Measurements from ENCODE around the gene FOXG1.

Gene FOXG1

GRCh38 chr14:28766469-28766955 lies at the start of gene FOXG1:
FOXG1 (plus strand) TSS chr14:28766787; CDS start chr14:28767280, 493 bp downstream.
- no peak within 1 kb of the TSS for H3K4me3 ChIP-seq (ENCODE audit: low read depth, low read length)
- no peak for TF ChIP-seq MYC (IDR thresholded peaks at IDR 0.05; ENCODE audit: low read depth, low read length)
- TF ChIP-seq, protein P1, sequence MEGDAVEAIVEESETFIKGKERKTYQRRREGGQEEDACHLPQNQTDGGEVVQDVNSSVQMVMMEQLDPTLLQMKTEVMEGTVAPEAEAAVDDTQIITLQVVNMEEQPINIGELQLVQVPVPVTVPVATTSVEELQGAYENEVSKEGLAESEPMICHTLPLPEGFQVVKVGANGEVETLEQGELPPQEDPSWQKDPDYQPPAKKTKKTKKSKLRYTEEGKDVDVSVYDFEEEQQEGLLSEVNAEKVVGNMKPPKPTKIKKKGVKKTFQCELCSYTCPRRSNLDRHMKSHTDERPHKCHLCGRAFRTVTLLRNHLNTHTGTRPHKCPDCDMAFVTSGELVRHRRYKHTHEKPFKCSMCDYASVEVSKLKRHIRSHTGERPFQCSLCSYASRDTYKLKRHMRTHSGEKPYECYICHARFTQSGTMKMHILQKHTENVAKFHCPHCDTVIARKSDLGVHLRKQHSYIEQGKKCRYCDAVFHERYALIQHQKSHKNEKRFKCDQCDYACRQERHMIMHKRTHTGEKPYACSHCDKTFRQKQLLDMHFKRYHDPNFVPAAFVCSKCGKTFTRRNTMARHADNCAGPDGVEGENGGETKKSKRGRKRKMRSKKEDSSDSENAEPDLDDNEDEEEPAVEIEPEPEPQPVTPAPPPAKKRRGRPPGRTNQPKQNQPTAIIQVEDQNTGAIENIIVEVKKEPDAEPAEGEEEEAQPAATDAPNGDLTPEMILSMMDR (IDR thresholded peaks at IDR 0.05; ENCODE audit: low read depth, low read length) = no peak
- TF ChIP-seq, protein P2, sequence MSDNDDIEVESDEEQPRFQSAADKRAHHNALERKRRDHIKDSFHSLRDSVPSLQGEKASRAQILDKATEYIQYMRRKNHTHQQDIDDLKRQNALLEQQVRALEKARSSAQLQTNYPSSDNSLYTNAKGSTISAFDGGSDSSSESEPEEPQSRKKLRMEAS (IDR thresholded peaks at IDR 0.05; ENCODE audit: low read depth, low read length) = no peak
- TF ChIP-seq POLR2A (IDR thresholded peaks at IDR 0.05; ENCODE audit: extremely low read depth, insufficient read length) = no peak
- no peak for DNase-seq (ENCODE audit: low read depth)

DNA sequence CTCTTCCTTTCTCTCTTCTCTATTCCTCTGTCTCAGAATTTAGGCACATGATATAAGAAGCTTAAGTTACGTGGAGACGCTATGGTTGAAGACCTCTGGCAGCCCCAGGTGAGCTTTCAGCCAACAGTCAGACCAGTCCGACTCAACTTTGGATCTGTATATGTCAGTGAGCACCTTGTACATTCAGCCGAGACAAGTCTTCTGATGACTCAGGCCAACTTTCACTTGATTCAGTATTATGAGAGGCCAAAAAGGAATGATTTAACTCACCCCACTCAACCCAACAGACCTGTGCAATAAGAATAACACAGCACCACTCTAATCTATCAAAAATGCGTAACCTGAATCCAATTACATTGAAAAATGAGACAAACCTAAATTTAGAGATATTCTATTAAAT lies 47.5 kb upstream of the FOXG1 start:
- TF ChIP-seq POLR2A (IDR thresholded peaks at IDR 0.05; ENCODE audit: extremely low read depth, insufficient read length) (no peak), MYC (IDR thresholded peaks at IDR 0.05; ENCODE audit: low read depth, low read length) (no peak)
- TF ChIP-seq, protein P2 (IDR thresholded peaks at IDR 0.05; ENCODE audit: low read depth, low read length) = no peak
- TF ChIP-seq, protein P1 (IDR thresholded peaks at IDR 0.05; ENCODE audit: low read depth, low read length) = no peak
- DNase-seq (ENCODE audit: low read depth) = no peak
- H3K4me3 ChIP-seq (ENCODE audit: low read depth, low read length) = no peak overlapping the region

DNA sequence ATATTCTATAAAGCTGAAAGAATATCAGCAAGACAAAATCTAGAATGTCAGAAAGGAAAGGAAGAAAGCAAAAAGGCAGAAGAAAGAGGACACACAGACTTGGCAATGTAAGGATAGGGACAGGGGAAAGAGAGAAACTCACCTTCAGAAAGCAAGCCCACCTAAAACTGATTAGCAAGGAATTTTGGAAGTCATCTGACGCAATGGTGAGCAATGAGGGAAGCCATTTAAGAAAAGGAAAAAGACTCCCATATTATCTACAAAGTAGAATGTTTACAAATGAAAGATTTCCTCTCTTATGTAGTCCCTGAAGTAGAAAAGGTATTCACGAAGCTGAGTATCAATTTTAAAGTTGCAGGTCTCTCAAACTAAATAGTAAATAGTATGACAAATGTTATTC lies 35.2 kb upstream of the FOXG1 start:
- TF ChIP-seq, protein P2 (IDR thresholded peaks at IDR 0.05; ENCODE audit: low read depth, low read length) = no peak
- no peak for TF ChIP-seq MYC (IDR thresholded peaks at IDR 0.05; ENCODE audit: low read depth, low read length)
- TF ChIP-seq, protein P1 (IDR thresholded peaks at IDR 0.05; ENCODE audit: low read depth, low read length) = no peak
- TF ChIP-seq POLR2A (IDR thresholded peaks at IDR 0.05; ENCODE audit: extremely low read depth, insufficient read length) = no peak
- no peak overlapping the region for H3K4me3 ChIP-seq (ENCODE audit: low read depth, low read length)
- no peak for DNase-seq (ENCODE audit: low read depth)

- TF ChIP-seq POLR2A (IDR thresholded peaks at IDR 0.05; ENCODE audit: extremely low read depth, insufficient read length) (no peak), MYC (IDR thresholded peaks at IDR 0.05; ENCODE audit: low read depth, low read length) (no peak)
- TF ChIP-seq, protein P1 (IDR thresholded peaks at IDR 0.05; ENCODE audit: low read depth, low read length) = no peak
- TF ChIP-seq, protein P2 (IDR thresholded peaks at IDR 0.05; ENCODE audit: low read depth, low read length) = no peak
- no peak overlapping the region for H3K4me3 ChIP-seq (ENCODE audit: low read depth, low read length)
- DNase-seq (ENCODE audit: low read depth) = no peak
These were observed 24.3 kb upstream of the FOXG1 start for GRCh38 chr14:28742171-28742846.

GRCh38 chr14:28744126-28744525 lies 22.5 kb upstream of the FOXG1 start:
- no peak for TF ChIP-seq POLR2A (IDR thresholded peaks at IDR 0.05; ENCODE audit: extremely low read depth, insufficient read length)
- TF ChIP-seq MYC (IDR thresholded peaks at IDR 0.05; ENCODE audit: low read depth, low read length) = no peak
- TF ChIP-seq, protein P2 (IDR thresholded peaks at IDR 0.05; ENCODE audit: low read depth, low read length) = no peak
- TF ChIP-seq, protein P1 (IDR thresholded peaks at IDR 0.05; ENCODE audit: low read depth, low read length) = no peak
- no peak for DNase-seq (ENCODE audit: low read depth)
- no peak overlapping the region for H3K4me3 ChIP-seq (ENCODE audit: low read depth, low read length)

Data from NB4 (cell line).